ENCODE measurements around the gene KLHL41.

The KLHL41 gene

GRCh38 chr2:169462896-169463695, 46.4 kb upstream of the KLHL41 start (continued):
- TF ChIP-seq, protein P1, sequence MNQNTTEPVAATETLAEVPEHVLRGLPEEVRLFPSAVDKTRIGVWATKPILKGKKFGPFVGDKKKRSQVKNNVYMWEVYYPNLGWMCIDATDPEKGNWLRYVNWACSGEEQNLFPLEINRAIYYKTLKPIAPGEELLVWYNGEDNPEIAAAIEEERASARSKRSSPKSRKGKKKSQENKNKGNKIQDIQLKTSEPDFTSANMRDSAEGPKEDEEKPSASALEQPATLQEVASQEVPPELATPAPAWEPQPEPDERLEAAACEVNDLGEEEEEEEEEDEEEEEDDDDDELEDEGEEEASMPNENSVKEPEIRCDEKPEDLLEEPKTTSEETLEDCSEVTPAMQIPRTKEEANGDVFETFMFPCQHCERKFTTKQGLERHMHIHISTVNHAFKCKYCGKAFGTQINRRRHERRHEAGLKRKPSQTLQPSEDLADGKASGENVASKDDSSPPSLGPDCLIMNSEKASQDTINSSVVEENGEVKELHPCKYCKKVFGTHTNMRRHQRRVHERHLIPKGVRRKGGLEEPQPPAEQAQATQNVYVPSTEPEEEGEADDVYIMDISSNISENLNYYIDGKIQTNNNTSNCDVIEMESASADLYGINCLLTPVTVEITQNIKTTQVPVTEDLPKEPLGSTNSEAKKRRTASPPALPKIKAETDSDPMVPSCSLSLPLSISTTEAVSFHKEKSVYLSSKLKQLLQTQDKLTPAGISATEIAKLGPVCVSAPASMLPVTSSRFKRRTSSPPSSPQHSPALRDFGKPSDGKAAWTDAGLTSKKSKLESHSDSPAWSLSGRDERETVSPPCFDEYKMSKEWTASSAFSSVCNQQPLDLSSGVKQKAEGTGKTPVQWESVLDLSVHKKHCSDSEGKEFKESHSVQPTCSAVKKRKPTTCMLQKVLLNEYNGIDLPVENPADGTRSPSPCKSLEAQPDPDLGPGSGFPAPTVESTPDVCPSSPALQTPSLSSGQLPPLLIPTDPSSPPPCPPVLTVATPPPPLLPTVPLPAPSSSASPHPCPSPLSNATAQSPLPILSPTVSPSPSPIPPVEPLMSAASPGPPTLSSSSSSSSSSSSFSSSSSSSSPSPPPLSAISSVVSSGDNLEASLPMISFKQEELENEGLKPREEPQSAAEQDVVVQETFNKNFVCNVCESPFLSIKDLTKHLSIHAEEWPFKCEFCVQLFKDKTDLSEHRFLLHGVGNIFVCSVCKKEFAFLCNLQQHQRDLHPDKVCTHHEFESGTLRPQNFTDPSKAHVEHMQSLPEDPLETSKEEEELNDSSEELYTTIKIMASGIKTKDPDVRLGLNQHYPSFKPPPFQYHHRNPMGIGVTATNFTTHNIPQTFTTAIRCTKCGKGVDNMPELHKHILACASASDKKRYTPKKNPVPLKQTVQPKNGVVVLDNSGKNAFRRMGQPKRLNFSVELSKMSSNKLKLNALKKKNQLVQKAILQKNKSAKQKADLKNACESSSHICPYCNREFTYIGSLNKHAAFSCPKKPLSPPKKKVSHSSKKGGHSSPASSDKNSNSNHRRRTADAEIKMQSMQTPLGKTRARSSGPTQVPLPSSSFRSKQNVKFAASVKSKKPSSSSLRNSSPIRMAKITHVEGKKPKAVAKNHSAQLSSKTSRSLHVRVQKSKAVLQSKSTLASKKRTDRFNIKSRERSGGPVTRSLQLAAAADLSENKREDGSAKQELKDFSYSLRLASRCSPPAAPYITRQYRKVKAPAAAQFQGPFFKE (tag by site-specific recombination; IDR thresholded peaks at IDR 0.05; ENCODE audit: borderline replicate concordance), result no peak
- TF ChIP-seq ZFP3 (tag by site-specific recombination; IDR thresholded peaks at IDR 0.05; ENCODE audit: low read depth) (no peak), PRDM1 (tag by site-specific recombination; IDR thresholded peaks at IDR 0.05) (no peak), ZNF660 (tag by site-specific recombination; IDR thresholded peaks at IDR 0.05) (no peak), ZNF19 (tag by site-specific recombination; IDR thresholded peaks at IDR 0.05; ENCODE audit: low read depth) (no peak), ZNF426 (tag by site-specific recombination; IDR thresholded peaks at IDR 0.05) (no peak), ZNF174 (tag by site-specific recombination; IDR thresholded peaks at IDR 0.05) (no peak), YY2 (tag by site-specific recombination; IDR thresholded peaks at IDR 0.05) (no peak), ZNF521 (tag by site-specific recombination; IDR thresholded peaks at IDR 0.05) (no peak), ZNF132 (tag by site-specific recombination; IDR thresholded peaks at IDR 0.05; ENCODE audit: borderline replicate concordance) (no peak), ZNF76 (tag by site-specific recombination; IDR thresholded peaks at IDR 0.05; ENCODE audit: borderline replicate concordance, low read depth) (no peak), ZNF26 (tag by site-specific recombination; IDR thresholded peaks at IDR 0.05) (no peak), OVOL3 (tag by site-specific recombination; IDR thresholded peaks at IDR 0.05) (0 out of 2 replicates have a peak, but pooled peaks have one; percentile 29), WT1 (tag by site-specific recombination; IDR thresholded peaks at IDR 0.05) (peak; percentile 50; the same call in 1 of the 2 replicates), ZNF16 (tag by site-specific recombination; IDR thresholded peaks at IDR 0.05; ENCODE audit: low read depth) (no peak), ZNF629 (tag by site-specific recombination; IDR thresholded peaks at IDR 0.05) (no peak), ZNF544 (tag by site-specific recombination; IDR thresholded peaks at IDR 0.05) (no peak), KLF10 (tag by site-specific recombination; IDR thresholded peaks at IDR 0.05) (no peak), PRDM6 (tag by site-specific recombination; IDR thresholded peaks at IDR 0.05) (peak; percentile 85), CTCF (tag by site-specific recombination; IDR thresholded peaks at IDR 0.05) (no peak), ZNF560 (tag by site-specific recombination; IDR thresholded peaks at IDR 0.05; ENCODE audit: borderline replicate concordance) (no peak)
- TF ChIP-seq, protein P2, sequence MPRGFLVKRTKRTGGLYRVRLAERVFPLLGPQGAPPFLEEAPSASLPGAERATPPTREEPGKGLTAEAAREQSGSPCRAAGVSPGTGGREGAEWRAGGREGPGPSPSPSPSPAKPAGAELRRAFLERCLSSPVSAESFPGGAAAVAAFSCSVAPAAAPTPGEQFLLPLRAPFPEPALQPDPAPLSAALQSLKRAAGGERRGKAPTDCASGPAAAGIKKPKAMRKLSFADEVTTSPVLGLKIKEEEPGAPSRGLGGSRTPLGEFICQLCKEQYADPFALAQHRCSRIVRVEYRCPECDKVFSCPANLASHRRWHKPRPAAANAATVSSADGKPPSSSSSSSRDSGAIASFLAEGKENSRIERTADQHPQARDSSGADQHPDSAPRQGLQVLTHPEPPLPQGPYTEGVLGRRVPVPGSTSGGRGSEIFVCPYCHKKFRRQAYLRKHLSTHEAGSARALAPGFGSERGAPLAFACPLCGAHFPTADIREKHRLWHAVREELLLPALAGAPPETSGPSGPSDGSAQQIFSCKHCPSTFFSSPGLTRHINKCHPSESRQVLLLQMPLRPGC (tag by site-specific recombination; IDR thresholded peaks at IDR 0.05), result no peak
- TF ChIP-seq, protein P3, sequence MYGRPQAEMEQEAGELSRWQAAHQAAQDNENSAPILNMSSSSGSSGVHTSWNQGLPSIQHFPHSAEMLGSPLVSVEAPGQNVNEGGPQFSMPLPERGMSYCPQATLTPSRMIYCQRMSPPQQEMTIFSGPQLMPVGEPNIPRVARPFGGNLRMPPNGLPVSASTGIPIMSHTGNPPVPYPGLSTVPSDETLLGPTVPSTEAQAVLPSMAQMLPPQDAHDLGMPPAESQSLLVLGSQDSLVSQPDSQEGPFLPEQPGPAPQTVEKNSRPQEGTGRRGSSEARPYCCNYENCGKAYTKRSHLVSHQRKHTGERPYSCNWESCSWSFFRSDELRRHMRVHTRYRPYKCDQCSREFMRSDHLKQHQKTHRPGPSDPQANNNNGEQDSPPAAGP (tag by site-specific recombination; IDR thresholded peaks at IDR 0.05), result no peak
- TF ChIP-seq, protein P4, sequence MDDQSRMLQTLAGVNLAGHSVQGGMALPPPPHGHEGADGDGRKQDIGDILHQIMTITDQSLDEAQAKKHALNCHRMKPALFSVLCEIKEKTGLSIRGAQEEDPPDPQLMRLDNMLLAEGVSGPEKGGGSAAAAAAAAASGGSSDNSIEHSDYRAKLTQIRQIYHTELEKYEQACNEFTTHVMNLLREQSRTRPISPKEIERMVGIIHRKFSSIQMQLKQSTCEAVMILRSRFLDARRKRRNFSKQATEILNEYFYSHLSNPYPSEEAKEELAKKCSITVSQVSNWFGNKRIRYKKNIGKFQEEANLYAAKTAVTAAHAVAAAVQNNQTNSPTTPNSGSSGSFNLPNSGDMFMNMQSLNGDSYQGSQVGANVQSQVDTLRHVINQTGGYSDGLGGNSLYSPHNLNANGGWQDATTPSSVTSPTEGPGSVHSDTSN (CRISPR knock-in tag; IDR thresholded peaks at IDR 0.05), result no peak
